Endothelial cell of hepatic sinusoid (primary cell): ENCODE results near the gene SLC40A1.

Source experiments
- in situ Hi-C: cut with HindIII; loops from 2 replicates; pipeline ENCODE4 v1.10.0; 2017; ENCODE audit warnings: low sequenced_read_pairs

Gene SLC40A1

GRCh38 chr2:189576396-189576795 lies 4.2 kb downstream of the SLC40A1 start:
- in situ Hi-C loops = no loop called here

- in situ Hi-C loops = no loop called here
These were observed 5.7 kb downstream of the SLC40A1 start for GRCh38 chr2:189574793-189575475.

GRCh38 chr2:189570570-189571031 lies 10.0 kb downstream of the SLC40A1 start:
- in situ Hi-C loops = no loop called here

DNA sequence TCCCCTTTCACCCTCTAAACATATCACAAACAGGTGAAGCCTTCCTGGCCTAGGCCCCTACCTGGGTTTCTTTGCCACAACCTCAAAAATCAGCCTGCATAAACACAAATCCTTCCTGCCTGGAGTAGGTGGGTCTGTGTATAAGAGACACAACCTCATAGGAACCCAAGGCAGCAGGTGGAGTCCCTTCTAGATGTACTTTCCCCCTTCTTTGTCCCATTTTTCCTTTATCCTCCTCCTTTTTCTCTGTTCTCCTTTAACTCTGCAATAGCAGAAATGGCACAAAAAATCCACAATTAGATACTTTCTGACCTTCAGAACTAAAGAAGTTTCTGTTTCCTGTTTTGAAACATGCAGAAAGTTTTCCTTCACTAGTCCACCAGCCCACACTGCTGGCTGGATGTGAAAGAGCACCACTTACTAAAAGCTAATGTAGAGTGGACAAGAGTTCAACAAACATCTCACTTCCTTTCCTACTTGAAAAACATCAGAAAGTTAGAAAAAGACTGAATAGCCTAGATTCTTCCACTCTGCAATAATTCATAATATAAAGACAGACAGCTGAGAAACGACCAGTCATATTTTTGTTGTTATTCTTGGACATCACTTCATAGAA lies 11.2 kb downstream of the SLC40A1 start:
- in situ Hi-C loops = no loop called here

DNA sequence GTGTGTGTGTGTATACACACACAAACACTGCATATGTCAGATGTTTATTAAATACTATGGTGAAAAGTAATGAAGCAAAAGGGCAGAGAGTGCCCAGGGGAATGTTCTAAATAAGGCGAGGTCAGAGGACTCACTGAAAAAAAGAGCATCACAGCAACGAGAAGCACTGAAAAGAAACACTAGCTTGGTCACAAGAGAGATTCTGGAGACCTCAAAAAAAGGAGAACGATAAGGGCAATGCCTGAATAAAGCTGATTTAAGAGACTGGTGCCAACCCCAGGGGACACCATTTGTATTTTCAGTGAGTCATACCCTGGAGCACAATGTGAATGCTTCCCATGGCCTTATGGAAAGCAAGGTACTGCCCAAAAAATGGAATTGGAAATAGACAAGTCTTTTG lies 14.5 kb downstream of the SLC40A1 start:
- in situ Hi-C loops = no loop called here

DNA sequence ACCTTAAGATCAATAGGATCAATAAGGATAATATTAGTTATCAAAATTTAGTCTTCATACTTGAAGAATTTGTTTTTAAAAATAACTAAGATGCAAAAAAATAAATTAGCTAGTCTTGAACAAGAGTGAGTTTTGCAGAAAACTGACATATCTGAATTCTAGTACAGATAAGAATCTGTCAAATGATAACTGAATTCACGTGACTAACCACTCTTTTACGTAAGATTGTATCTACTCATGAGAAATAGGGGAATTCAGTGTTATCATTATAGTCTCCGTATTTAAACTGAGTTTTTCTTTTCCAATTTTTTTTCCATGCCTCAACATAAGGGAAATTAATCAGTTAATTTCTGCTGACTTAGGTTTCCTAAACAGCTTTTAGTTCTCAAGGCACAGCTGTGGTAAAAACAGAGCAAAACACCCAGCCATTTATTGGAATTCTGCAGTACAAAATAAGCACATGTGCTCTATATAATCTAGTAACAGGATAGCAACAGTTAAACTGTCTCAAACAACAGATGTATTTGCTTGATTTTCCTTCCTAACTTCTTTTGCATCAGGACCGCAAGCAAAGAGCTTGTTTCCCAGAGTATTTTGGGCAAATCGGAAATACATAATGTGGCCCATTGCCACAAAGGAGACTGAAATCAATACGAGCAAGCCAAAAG lies 19.1 kb downstream of the SLC40A1 start:
- in situ Hi-C loops = no loop called here

GRCh38 chr2:189560273-189560586 lies 20.4 kb downstream of the SLC40A1 start:
- in situ Hi-C loops = no loop called here

DNA sequence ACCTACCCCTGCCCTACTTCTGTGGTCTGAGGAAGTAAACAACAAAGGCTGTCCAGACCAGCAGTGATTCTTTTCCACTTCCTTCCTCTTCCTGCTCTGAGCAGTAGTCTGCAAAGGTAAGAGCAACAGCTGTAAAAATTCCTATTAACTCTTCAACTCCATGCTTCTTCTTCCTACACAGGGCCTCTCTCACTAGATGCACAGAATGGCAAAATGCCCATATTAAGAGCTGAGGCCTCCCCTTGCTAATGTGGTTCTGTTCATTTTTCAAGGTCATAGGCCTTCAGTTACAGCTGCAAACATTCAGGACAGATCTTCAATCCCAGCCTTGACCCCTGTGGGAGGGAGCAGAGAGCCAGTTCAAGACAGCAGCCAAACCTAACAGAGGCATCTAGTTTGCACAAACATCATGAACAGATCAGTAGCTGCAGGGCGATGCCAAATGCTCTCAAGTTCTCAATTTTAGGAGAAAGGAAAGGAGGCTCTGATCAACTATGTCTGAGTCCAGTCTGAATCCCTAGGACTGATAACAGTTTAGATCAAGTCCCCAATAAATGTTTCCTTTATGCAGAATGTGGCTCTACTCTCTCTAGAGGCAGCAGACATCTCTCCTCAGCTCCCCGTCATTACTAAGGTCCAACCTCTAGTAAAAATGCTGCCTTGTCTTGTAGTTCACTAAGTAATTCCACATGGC lies 20.9 kb downstream of the SLC40A1 start:
- in situ Hi-C loops = no loop called here

DNA sequence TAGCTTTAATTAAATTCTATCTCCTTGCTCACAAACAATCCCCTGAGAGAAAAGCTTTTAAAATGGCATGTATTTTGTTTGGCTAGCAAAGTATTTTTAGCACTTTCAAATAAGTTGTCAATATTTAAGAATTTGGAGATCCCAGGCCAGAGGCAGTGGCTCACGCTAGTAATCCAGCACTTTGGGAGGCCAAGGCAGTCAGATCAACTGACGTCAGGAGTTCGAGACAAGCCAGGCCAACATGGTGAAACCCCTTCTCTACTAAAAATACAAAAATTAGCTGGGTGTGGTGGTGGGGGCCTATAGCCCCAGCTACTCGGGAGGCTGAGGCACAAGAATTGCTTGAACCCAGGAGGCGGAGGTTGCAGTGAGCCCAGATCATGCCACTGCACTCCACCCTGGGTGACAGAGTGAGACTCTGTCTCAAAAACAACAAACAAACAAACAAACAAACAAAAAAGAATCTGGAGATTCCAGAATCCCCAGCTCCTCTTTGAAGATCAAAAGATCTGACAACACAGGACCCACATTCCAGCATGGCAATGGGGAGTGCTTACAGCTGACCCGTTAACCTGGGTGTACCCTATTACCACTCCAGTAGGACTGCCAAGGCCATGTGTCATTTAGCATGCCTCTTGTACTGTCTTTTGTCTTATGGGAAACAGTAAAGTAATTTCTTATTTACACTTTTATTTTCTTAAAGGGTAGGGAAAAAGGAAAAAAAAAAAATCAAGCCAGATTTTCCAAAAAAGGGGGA lies 21.9 kb downstream of the SLC40A1 start:
- in situ Hi-C loops = no loop called here

GRCh38 chr2:189557373-189557772 lies 23.2 kb downstream of the SLC40A1 start:
- in situ Hi-C loops = no loop called here

DNA sequence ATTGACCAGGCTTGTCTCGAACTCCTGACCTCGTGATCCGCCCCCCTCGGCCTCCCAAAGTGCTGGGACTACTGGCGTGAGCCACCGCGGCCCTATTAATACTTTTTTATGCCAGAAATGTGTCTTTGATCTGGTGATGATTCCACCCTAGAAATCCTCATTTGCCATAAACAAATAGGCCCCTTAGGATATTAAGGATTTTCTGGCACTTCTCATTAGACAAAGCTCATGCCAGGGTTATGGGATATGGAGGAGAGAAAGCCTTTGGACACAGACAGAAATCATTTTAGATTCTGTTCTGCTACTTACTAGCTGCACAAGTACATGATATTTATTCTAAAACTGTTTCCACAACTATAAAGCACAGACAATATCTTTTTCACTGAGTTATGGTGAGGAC lies 24.1 kb downstream of the SLC40A1 start:
- in situ Hi-C loops = no loop called here

GRCh38 chr2:189555232-189555631 lies 25.4 kb downstream of the SLC40A1 start:
- in situ Hi-C loops = no loop called here

DNA sequence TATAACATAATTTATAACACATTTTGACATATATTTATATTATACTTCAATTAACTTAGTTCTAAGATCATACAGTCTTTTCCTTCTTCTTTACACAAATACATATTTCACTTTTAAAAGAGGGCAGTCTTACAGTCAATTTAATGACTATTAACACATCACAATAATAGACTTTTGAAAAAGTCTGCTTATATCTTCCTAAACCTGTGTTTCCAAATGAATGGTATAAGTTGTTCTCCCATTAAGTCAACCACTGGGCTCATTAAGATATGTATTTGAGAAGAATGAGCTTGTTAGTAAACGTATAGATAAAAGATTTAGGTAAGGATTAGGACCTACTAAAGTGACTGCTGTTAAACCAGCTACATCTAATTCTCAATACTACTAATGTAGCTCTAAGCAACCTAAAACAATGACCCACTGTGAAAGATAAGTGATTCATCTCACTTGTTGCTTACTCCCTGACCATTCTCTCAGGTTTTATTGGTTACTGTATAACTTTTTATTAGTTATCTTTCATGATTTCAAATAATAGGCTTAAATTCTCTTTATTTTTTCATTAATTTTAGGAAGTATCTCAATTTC lies 27.0 kb downstream of the SLC40A1 start:
- in situ Hi-C loops = no loop called here

GRCh38 chr2:189552991-189553404 lies 27.6 kb downstream of the SLC40A1 start:
- in situ Hi-C loops = no loop called here

DNA sequence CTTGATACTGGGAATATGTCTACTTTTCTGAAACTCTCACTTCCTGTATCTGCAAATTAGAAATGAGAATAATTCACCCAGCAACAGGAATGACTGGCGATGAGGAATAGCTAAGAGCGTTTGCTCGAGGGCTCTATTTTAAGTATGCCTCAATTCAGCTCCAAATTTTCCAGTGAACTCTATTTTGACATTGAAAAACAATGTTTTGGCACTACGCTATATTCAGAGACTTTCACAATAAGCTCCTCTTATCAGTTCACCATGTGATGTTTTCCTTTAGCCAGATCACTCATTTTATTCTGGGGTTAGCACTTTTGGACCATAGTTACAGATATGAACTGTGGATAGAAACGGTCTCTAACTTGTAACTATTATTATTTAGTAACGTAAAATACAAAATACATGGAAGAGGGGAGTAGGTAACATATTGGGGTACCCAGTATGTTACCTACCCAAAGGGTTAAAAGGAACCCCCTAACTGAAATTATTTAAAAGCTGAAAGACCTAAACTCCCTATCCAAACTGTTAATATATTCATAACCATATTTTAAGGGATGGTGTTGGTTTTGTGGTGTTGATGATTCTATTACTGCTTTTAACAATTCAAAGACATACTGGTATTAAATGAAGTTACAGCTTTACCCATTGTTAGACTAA lies 28.1 kb downstream of the SLC40A1 start:
- in situ Hi-C loops = no loop called here

DNA sequence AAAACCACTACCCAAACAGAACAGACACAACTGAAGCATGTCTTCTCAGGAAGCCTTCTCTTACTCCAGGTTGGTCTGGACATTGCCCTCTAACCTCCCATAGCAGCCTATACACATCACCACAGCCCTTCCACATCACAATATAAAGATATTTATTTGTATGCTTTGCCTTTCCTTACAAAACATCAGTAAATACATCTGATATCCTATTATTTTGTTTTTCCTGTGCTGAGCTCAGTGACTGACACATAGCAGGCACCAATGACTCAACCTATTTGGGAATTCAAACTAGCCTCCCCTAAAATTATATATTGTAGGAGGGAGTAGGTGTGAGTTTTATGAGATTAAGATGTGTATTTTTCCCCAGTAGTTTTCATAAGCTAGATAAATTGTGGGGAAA lies 28.8 kb downstream of the SLC40A1 start:
- in situ Hi-C loops = no loop called here

- in situ Hi-C loops = loop anchor here (5.0 kb wide), 1 partner anchor 38 kb away; no protein-coding TSS in a partner anchor
These were observed 31.1 kb downstream of the SLC40A1 start for GRCh38 chr2:189549449-189549832.

DNA sequence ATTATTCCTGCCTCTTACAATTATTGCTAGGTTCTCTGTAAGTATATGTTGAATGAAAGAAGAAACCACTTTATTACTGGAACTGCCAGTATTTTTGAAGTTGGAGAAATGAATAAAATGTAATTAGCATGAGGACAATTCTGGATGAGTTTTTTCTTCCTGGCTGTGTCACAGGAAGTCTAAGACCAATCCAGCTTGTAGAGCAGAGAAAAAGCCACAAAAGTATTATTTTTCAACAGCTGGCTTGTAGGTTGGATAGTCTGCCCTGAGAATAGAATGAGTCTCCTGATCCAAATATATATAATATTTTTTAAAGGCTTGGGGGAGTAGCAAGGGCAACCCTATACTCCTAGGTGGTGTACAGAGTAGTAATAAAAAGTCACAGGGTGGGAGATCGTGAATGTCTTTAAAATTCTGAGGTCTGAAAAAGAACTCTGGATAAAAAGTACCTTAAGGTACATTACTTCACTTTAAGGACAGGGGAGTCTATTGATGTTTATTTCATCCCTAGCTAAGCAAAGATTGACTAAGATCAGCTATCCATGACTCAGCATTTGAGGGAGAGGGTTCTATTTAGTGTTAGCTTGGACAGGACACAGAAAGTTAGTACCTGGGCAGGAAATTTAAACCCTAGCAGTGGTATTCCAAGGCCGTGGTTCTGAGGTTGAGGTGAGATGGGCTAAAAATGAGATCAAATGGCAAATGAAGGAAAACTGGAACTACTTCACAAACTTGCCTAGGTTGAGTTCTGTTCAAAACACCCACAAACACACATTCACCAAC lies 31.7 kb downstream of the SLC40A1 start:
- in situ Hi-C loops = loop anchor here (5.0 kb wide), 1 partner anchor 38 kb away; no protein-coding TSS in a partner anchor

GRCh38 chr2:189545418-189545817 lies 35.2 kb downstream of the SLC40A1 start:
- in situ Hi-C loops = loop anchor here (5.0 kb wide), 1 partner anchor 42 kb away; no protein-coding TSS in a partner anchor
